ENCODE measurements around the gene GPX7. TPM values are rescaled to one million over a fixed set of nuclear protein-coding genes. Genes with fewer than 3 reads are reported as not detected.

The GPX7 gene
- total RNA-seq, 1 experiment from 2014 or later = 9.9 TPM

- TF ChIP-seq ZNF232 (CRISPR knock-in tag; IDR thresholded peaks at IDR 0.05) (0 out of 2 replicates have a peak, but pooled peaks have one; percentile 27), MXD4 (CRISPR knock-in tag; IDR thresholded peaks at IDR 0.05; ENCODE audit: borderline replicate concordance) (no peak), ZNF396 (CRISPR knock-in tag; IDR thresholded peaks at IDR 0.05; ENCODE audit: borderline replicate concordance) (no peak), TP53 (CRISPR knock-in tag; IDR thresholded peaks at IDR 0.05) (no peak), FOXK1 (CRISPR knock-in tag; IDR thresholded peaks at IDR 0.05) (peak; percentile 44; the same call in 1 of the 2 replicates), SMAD3 (CRISPR knock-in tag; IDR thresholded peaks at IDR 0.05; ENCODE audit: borderline replicate concordance) (no peak), FOXP4 (CRISPR knock-in tag; IDR thresholded peaks at IDR 0.05) (peak; percentile 42; the same call in 1 of the 2 replicates), CDX4 (CRISPR knock-in tag; IDR thresholded peaks at IDR 0.05; ENCODE audit: borderline replicate concordance) (no peak), ZNF317 (CRISPR knock-in tag; IDR thresholded peaks at IDR 0.05; ENCODE audit: borderline replicate concordance, low read depth) (no peak), NR1H2 (CRISPR knock-in tag; IDR thresholded peaks at IDR 0.05) (no peak), AR (CRISPR knock-in tag; IDR thresholded peaks at IDR 0.05) (no peak), GABPB1 (CRISPR knock-in tag; IDR thresholded peaks at IDR 0.05) (0 out of 2 replicates have a peak, but pooled peaks have one; percentile 34), ZMAT4 (CRISPR knock-in tag; IDR thresholded peaks at IDR 0.05) (no peak), GRHL2 (CRISPR knock-in tag; IDR thresholded peaks at IDR 0.05; ENCODE audit: insufficient replicate concordance, severe bottlenecking) (no peak), AFF4 (CRISPR knock-in tag; IDR thresholded peaks at IDR 0.05; ENCODE audit: borderline replicate concordance) (no peak), ZNF425 (CRISPR knock-in tag; conservative IDR thresholded peaks at IDR 0.05) (no peak), NFE2L1 (CRISPR knock-in tag; IDR thresholded peaks at IDR 0.05) (no peak), ZNF512 (CRISPR knock-in tag; IDR thresholded peaks at IDR 0.05; ENCODE audit: borderline replicate concordance) (no peak), E2F1 (CRISPR knock-in tag; IDR thresholded peaks at IDR 0.05) (no peak), ZNF138 (CRISPR knock-in tag; conservative IDR thresholded peaks at IDR 0.05) (no peak), ELF4 (CRISPR knock-in tag; IDR thresholded peaks at IDR 0.05; ENCODE audit: low read depth) (no peak), ZBTB21 (CRISPR knock-in tag; IDR thresholded peaks at IDR 0.05; ENCODE audit: borderline replicate concordance) (no peak)
Measured at GRCh38 chr1:52553362-52554266, 48.6 kb upstream of the GPX7 start (continued).
